Measurements from ENCODE around the gene STARD8.

The STARD8 gene

GRCh38 chrX:68692651-68693050, 45.2 kb downstream of the STARD8 start:
- no peak for TF ChIP-seq POLR2A (IDR thresholded peaks at IDR 0.05; ENCODE audit: low read depth, low read length)
- no peak for DNase-seq (ENCODE audit: insufficient read length, low spot score)
- FAIRE-seq, result peak; percentile 57

GRCh38 chrX:68693481-68694434, 46.3 kb downstream of the STARD8 start:
- peak; percentile 57 for DNase-seq (ENCODE audit: insufficient read length, low spot score)
- TF ChIP-seq POLR2A (IDR thresholded peaks at IDR 0.05; ENCODE audit: low read depth, low read length), result peak; percentile 63
- FAIRE-seq, result no peak

GRCh38 chrX:68694435-68695205, 47.2 kb downstream of the STARD8 start:
- DNase-seq (ENCODE audit: insufficient read length, low spot score), result peak; percentile 37
- no peak for TF ChIP-seq POLR2A (IDR thresholded peaks at IDR 0.05; ENCODE audit: low read depth, low read length)
- no peak for FAIRE-seq

GRCh38 chrX:68695206-68695845, 47.9 kb downstream of the STARD8 start:
- TF ChIP-seq POLR2A (IDR thresholded peaks at IDR 0.05; ENCODE audit: low read depth, low read length), result no peak
- DNase-seq (ENCODE audit: insufficient read length, low spot score) (peak; percentile 50), FAIRE-seq (peak; percentile 30)

GRCh38 chrX:68696267-68696990, 49.0 kb downstream of the STARD8 start:
- DNase-seq (ENCODE audit: insufficient read length, low spot score) (no peak), FAIRE-seq (no peak)
- no peak for TF ChIP-seq POLR2A (IDR thresholded peaks at IDR 0.05; ENCODE audit: low read depth, low read length)

- TF ChIP-seq POLR2A (IDR thresholded peaks at IDR 0.05; ENCODE audit: low read depth, low read length), result no peak
- FAIRE-seq (no peak), DNase-seq (ENCODE audit: insufficient read length, low spot score) (no peak)
Observed at GRCh38 chrX:68697036-68697435, 49.6 kb downstream of the STARD8 start.

- DNase-seq (ENCODE audit: insufficient read length, low spot score) (no peak), FAIRE-seq (no peak)
- no peak for TF ChIP-seq POLR2A (IDR thresholded peaks at IDR 0.05; ENCODE audit: low read depth, low read length)
Observed at GRCh38 chrX:68697465-68698125, 50.1 kb downstream of the STARD8 start.

- no peak for TF ChIP-seq POLR2A (IDR thresholded peaks at IDR 0.05; ENCODE audit: low read depth, low read length)
- no peak for FAIRE-seq
- DNase-seq (ENCODE audit: insufficient read length, low spot score), result no peak
Observed at GRCh38 chrX:68698942-68699341, 51.5 kb downstream of the STARD8 start.

GRCh38 chrX:68699960-68700746, 52.7 kb downstream of the STARD8 start:
- DNase-seq (ENCODE audit: insufficient read length, low spot score) (peak; percentile 78), FAIRE-seq (peak; percentile 67)
- no peak for TF ChIP-seq POLR2A (IDR thresholded peaks at IDR 0.05; ENCODE audit: low read depth, low read length)

GRCh38 chrX:68703369-68703768, 55.9 kb downstream of the STARD8 start:
- DNase-seq (ENCODE audit: insufficient read length, low spot score) (no peak), FAIRE-seq (no peak)
- no peak for TF ChIP-seq POLR2A (IDR thresholded peaks at IDR 0.05; ENCODE audit: low read depth, low read length)

- FAIRE-seq (no peak), DNase-seq (ENCODE audit: insufficient read length, low spot score) (no peak)
- TF ChIP-seq POLR2A (IDR thresholded peaks at IDR 0.05; ENCODE audit: low read depth, low read length), result no peak
Observed at GRCh38 chrX:68703846-68704245, 56.4 kb downstream of the STARD8 start.

GRCh38 chrX:68705986-68706385, 58.5 kb downstream of the STARD8 start:
- TF ChIP-seq POLR2A (IDR thresholded peaks at IDR 0.05; ENCODE audit: low read depth, low read length), result no peak
- DNase-seq (ENCODE audit: insufficient read length, low spot score), result no peak
- FAIRE-seq, result no peak
